ENCODE results near the gene ST6GAL1. TPM values are rescaled to one million over a fixed set of nuclear protein-coding genes. Genes with fewer than 3 reads are reported as not detected.
"Not testable (repeated sequence)": the region's sequence is repeated elsewhere in the genome, so short reads cannot be mapped to it uniquely, and the experiment has no call there.

The ST6GAL1 gene
- total RNA-seq, 4 donors from 2014 or later, result 24.7 to 58.1 (median 44.5) TPM

DNA sequence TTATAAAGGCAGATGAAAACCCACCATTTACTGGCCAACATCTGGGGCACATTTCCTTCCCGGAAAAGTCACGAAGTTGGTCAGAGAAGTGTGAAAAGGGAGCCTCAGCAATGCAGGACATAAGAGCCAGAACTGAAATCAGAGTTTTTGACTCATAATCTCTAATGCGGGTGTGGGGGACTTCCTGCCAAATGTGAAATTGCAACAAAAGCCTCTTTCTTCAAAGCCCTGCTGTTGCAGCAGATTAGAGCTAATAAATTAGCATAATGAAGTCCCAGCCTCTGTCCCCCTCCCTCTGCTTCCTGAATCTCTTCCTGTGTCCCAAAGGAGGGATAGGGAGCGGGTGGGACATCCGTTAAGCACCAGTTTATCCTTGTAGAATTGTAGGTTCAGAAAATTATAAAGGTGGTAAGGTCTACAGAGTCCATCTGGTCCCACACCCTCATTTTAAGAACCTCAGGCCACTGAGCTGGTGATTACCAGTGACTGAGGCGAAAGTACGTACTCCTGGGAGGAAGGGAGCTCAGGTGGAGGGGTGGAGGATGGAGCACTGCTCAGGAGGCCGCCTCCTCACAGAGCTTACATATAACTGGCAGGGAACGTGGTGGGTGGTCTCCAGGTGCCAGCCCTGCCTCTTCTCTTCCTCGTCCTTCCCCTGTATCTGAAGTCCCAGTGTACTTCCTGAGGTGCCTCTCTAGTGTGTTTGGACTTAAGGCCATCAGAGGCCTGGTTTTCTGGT is 35.0 kb downstream of the ST6GAL1 start:
- no peaks in the 10 kb centered on the region for H3K9me3 ChIP-seq
- WGBS, 2 donors, result 46 to 51% methylated on average over 10 of the region's 10 CpGs

DNA sequence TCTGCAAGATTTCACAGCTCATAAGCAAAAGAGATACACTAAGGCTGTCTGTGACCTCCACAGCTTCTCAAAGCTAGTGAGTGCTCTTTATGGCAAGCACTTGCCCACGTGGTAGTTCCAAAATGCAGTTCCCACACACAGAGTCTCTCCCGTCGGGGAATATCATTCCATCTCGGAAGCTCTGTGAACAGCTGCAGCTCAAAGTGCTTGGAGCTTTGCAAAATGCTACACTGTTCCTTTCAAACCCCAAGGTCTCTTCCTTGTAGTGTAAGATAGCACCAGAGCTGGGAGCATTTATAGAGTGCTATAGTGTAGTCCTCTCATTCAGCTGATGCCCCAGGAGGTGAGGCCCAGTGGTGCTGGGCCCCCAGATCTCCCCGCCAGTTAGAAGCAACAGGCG is 36.1 kb downstream of the ST6GAL1 start:
- H3K27me3 ChIP-seq, result no peaks in the 10 kb centered on the region
- 46 to 66% methylated on average over 6 of the region's 6 CpGs for WGBS, 2 donors
- H3K27ac ChIP-seq, result peak overlapping the region in 2 of 4 donors; percentile 74 to 89
- no peaks in the 10 kb centered on the region for H3K9me3 ChIP-seq
- no peak overlapping the region for H3K4me3 ChIP-seq
- H3K36me3 ChIP-seq, result peaks cover 0 to 3% (median 0%) of the 10 kb centered on the region in 3 donors
- H3K4me1 ChIP-seq, result peaks cover 0 to 68% (median 31%) of the 10 kb centered on the region in 4 donors
- no peak for DNase-seq (ENCODE audit: low spot score in 2 of 2)
- TF ChIP-seq EP300 (IDR thresholded peaks at IDR 0.05) (no peak), POLR2A (IDR thresholded peaks at IDR 0.05) (no peak)
- TF ChIP-seq, protein P1, sequence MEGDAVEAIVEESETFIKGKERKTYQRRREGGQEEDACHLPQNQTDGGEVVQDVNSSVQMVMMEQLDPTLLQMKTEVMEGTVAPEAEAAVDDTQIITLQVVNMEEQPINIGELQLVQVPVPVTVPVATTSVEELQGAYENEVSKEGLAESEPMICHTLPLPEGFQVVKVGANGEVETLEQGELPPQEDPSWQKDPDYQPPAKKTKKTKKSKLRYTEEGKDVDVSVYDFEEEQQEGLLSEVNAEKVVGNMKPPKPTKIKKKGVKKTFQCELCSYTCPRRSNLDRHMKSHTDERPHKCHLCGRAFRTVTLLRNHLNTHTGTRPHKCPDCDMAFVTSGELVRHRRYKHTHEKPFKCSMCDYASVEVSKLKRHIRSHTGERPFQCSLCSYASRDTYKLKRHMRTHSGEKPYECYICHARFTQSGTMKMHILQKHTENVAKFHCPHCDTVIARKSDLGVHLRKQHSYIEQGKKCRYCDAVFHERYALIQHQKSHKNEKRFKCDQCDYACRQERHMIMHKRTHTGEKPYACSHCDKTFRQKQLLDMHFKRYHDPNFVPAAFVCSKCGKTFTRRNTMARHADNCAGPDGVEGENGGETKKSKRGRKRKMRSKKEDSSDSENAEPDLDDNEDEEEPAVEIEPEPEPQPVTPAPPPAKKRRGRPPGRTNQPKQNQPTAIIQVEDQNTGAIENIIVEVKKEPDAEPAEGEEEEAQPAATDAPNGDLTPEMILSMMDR (IDR thresholded peaks at IDR 0.05), result no peak

More for the DNA sequence above, 35.0 kb downstream of the ST6GAL1 start:
- DNase-seq (ENCODE audit: low spot score in 2 of 2), result no peak
- Histone ChIP-seq H3K4me1 (peaks cover 0 to 66% (median 33%) of the 10 kb centered on the region in 4 donors), H3K36me3 (peaks cover 0 to 3% (median 0%) of the 10 kb centered on the region in 3 donors), H3K27me3 (no peaks in the 10 kb centered on the region), H3K27ac (peak overlapping the region; percentile 12 to 89 (median 62)), H3K4me3 (peak overlapping the region in 2 of 4 donors; percentile 4 to 15)
- TF ChIP-seq POLR2A (IDR thresholded peaks at IDR 0.05) (no peak), EP300 (IDR thresholded peaks at IDR 0.05) (no peak)
- TF ChIP-seq, protein P1 (IDR thresholded peaks at IDR 0.05), result no peak

DNA sequence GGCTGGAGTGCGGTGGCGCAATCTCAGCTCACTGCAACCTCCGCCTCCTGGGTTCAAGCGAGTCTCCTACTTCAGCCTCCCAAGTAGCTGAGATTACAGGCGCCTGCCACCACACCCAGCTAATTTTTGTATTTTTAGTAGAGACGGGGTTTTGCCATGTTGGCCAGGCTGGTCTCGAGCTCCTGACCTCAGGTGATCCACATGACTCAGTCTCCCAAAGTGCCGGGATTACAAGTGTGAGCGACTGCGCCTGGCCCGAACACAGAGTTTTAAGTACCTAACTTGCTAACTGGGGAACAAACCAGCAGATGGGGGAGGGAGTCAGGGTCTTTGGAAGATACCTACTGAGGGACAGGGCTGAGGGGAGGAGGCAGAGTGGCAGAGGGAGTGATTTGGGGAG is 36.9 kb downstream of the ST6GAL1 start:
- not testable (repeated sequence) for H3K4me3 ChIP-seq; DNase-seq (ENCODE audit: low spot score in 2 of 2); H3K27me3 ChIP-seq; H3K36me3 ChIP-seq; H3K9me3 ChIP-seq
- H3K27ac ChIP-seq, result peak overlapping the region in 2 of 4 donors; percentile 59 to 89
- H3K4me1 ChIP-seq, result peaks cover 0 to 64% (median 31%) of the 10 kb centered on the region in 4 donors
- 92 to 96% methylated on average over 11 of the region's 11 CpGs for WGBS, 2 donors

DNA sequence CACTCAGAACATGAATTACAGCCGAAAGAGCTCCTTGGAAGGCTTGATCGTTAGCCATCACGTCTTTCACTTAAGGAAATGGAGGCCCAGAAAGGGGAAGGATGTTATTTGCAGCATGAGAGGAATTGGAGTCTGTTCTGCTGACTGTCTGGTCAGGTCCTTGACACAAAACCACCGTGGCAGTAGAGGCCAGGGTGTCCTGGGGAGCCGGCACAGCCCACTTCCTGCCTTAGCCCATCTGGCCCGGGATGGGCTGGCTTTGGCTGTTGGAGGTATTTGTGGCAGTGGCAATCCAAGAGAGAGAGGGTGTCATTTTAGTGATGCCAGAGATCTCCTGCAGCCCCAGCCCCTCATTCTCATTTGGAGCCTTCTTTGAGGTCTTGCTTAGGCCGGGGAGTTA is 37.4 kb downstream of the ST6GAL1 start:
- Histone ChIP-seq H3K4me3 (no peak overlapping the region), H3K4me1 (peaks cover 0 to 60% (median 31%) of the 10 kb centered on the region in 4 donors), H3K36me3 (peaks cover 0 to 5% (median 0%) of the 10 kb centered on the region in 3 donors), H3K27me3 (no peaks in the 10 kb centered on the region), H3K9me3 (no peaks in the 10 kb centered on the region), H3K27ac (peak overlapping the region in 2 of 4 donors; percentile 59 to 89)
- TF ChIP-seq, protein P1 (IDR thresholded peaks at IDR 0.05), result no peak
- TF ChIP-seq EP300 (IDR thresholded peaks at IDR 0.05) (no peak), POLR2A (IDR thresholded peaks at IDR 0.05) (no peak)
- WGBS, 2 donors, result 37 to 54% methylated on average over 7 of the region's 7 CpGs
- no peak for DNase-seq (ENCODE audit: low spot score in 2 of 2)

DNA sequence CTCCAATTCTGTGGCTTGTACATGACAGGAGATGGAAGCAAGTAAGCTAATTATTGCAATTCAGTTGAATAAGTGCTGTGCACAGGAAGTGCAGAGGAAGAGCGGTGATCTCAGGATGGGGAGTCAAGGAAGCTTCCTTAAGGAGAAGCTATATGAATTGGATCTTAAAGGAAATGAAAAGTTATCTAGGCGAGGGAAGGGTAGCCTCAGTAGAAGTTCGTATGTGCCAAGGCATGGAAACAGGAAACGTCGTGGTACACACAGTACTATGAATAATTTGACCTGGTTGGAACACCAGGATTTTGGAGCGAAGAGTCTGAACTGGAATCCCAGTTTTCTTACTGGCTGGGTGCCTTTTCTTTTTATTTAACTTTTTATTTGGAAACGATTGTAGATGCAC is 39.3 kb downstream of the ST6GAL1 start:
- Histone ChIP-seq H3K27ac (peak overlapping the region in 2 of 4 donors; percentile 20 to 43), H3K4me1 (peaks cover 0 to 41% (median 19%) of the 10 kb centered on the region in 4 donors), H3K9me3 (no peaks in the 10 kb centered on the region), H3K27me3 (no peaks in the 10 kb centered on the region), H3K36me3 (peaks cover 0 to 16% (median 0%) of the 10 kb centered on the region in 3 donors), H3K4me3 (no peak overlapping the region)
- TF ChIP-seq, protein P1 (IDR thresholded peaks at IDR 0.05), result no peak
- TF ChIP-seq EP300 (IDR thresholded peaks at IDR 0.05), result peak; percentile 27 to 60
- WGBS, 2 donors, result 71 to 73% methylated on average over 7 of the region's 7 CpGs
- DNase-seq (ENCODE audit: low spot score in 2 of 2), result no peak

DNA sequence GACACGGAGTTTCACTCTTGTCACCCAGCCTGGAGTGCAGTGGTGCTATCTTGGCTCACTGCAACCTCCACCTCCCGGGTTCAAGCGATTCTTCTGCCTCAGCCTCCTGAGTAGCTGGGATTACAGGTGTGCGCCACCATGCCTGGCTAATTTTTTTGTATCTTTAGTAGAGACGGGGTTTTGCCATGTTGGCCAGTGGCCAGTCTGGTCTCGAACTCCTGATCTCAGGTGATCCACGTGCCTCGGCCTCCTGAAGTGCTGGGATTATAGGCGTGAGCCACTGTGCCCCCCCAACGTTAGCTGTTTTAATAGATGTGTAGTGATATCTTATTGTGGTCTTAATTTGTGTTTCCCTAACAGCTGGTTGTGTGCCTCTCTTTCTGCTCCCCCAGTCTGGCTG is 40.8 kb downstream of the ST6GAL1 start:
- 91 to 96% methylated on average over 10 of the region's 10 CpGs for WGBS, 2 donors
- not testable (repeated sequence) for H3K4me3 ChIP-seq; H3K9me3 ChIP-seq; DNase-seq (ENCODE audit: low spot score in 2 of 2); H3K27me3 ChIP-seq
- peak overlapping the region in 2 of 4 donors; percentile 10 to 40 for H3K27ac ChIP-seq
- peaks cover 0 to 22% (median 0%) of the 10 kb centered on the region in 3 donors for H3K36me3 ChIP-seq
- H3K4me1 ChIP-seq, result peaks cover 0 to 26% (median 6%) of the 10 kb centered on the region in 4 donors
